ENCODE results near the gene EXOC4. TPM values are rescaled to one million over a fixed set of nuclear protein-coding genes. Genes with fewer than 3 reads are reported as not detected.

Gene EXOC4
- total RNA-seq, 4 donors from 2014 or later = 59.2 to 88.7 (median 71.6) TPM

GRCh38 chr7:133959505-133959904 is 706.6 kb downstream of the EXOC4 start:
- DNase-seq (ENCODE audit: low spot score) (no peak), ATAC-seq (ENCODE audit: low FRiP score) (no peak)
- no peak for TF ChIP-seq CTCF (IDR thresholded peaks at IDR 0.05)

- ATAC-seq (ENCODE audit: low FRiP score) (no peak), DNase-seq (ENCODE audit: low spot score) (no peak)
- no peak for TF ChIP-seq CTCF (IDR thresholded peaks at IDR 0.05)
Observed at GRCh38 chr7:133961724-133962123, 708.8 kb downstream of the EXOC4 start.

GRCh38 chr7:133962646-133963045 is 709.8 kb downstream of the EXOC4 start:
- ATAC-seq (ENCODE audit: low FRiP score) (no peak), DNase-seq (ENCODE audit: low spot score) (no peak)
- no peak for TF ChIP-seq CTCF (IDR thresholded peaks at IDR 0.05)

GRCh38 chr7:133963629-133964028 is 710.8 kb downstream of the EXOC4 start:
- no peak for DNase-seq (ENCODE audit: low spot score)
- ATAC-seq (ENCODE audit: low FRiP score) = no peak
- no peak for TF ChIP-seq CTCF (IDR thresholded peaks at IDR 0.05)

- ATAC-seq (ENCODE audit: low FRiP score) = no peak
- TF ChIP-seq CTCF (IDR thresholded peaks at IDR 0.05) = no peak
- no peak for DNase-seq (ENCODE audit: low spot score)
Observed at GRCh38 chr7:133971625-133972024, 718.7 kb downstream of the EXOC4 start.

GRCh38 chr7:133973710-133974109 is 720.8 kb downstream of the EXOC4 start:
- ATAC-seq (ENCODE audit: low FRiP score) (no peak), DNase-seq (ENCODE audit: low spot score) (no peak)
- no peak for TF ChIP-seq CTCF (IDR thresholded peaks at IDR 0.05)

GRCh38 chr7:133975130-133975529 is 722.3 kb downstream of the EXOC4 start:
- DNase-seq (ENCODE audit: low spot score) (no peak), ATAC-seq (ENCODE audit: low FRiP score) (no peak)
- TF ChIP-seq CTCF (IDR thresholded peaks at IDR 0.05) = no peak

All from omental fat pad (tissue), 4 donors.